RWPE1 (cell line): ENCODE measurements around the gene LMO7.
A peak's percentile ranks its signal among the peaks of the same experiment; 100 is the strongest.

ENCODE experiments used
- CTCF ChIA-PET: fragments of 350-600 bp; sonication (Branson Sonifier 250); formaldehyde crosslinking; extraction: SDS; loops from one replicate; lab custom pipeline; 2021; lab: Yijun Ruan, JAX
- POLR2A ChIA-PET: fragments of 400-600 bp; formaldehyde crosslinking; extraction: SDS; loops from one replicate; lab custom pipeline; 2020; ENCODE audit warnings: antibody characterized with exemption; ENCODE audit not compliant: low non-redundant PET; lab: Yijun Ruan, JAX
- DNase-seq: peaks from one replicate; pipeline ENCODE4 v3.0.0; 2012; ENCODE audit warnings: low spot score
- H3K27ac ChIP-seq: fragments of 450-650 bp; 2 replicates; pipeline ENCODE4 v1.5.1; 2017
- CTCF ChIP-seq: fragments of 450-650 bp; conservative IDR thresholded peaks from 2 replicates; pipeline ENCODE4 v1.5.1; 2017; ENCODE audit warnings: low read depth, mild to moderate bottlenecking

The LMO7 gene

GRCh38 chr13:75633285-75633684 is 2.8 kb upstream of the LMO7 start:
- POLR2A ChIA-PET = no interaction called here
- DNase-seq = no peak
- CTCF ChIA-PET = no interaction called here

GRCh38 chr13:75635101-75635827 is 866 bp upstream of the LMO7 start:
- POLR2A ChIA-PET = no interaction called here
- no peak for TF ChIP-seq CTCF
- H3K27ac ChIP-seq = peak overlapping the region; percentile 19; the same call in 1 of the 2 replicates
- CTCF ChIA-PET = no interaction called here
- DNase-seq = no peak

More at GRCh38 chr13:75633285-75633684, 2.8 kb upstream of the LMO7 start:
- no peak overlapping the region for H3K27ac ChIP-seq
- TF ChIP-seq CTCF = no peak

GRCh38 chr13:75636436-75637180 is 478 bp downstream of the LMO7 start:
- POLR2A ChIA-PET = no interaction called here
- DNase-seq = peak; percentile 26
- no peak for TF ChIP-seq CTCF
- CTCF ChIA-PET = interaction anchor here (0.5 kb wide), 1 partner anchor 154 kb away, joined by 3 read pairs; no protein-coding TSS in a partner anchor
- peak overlapping the region; percentile 19; the same call in 1 of the 2 replicates for H3K27ac ChIP-seq

- TF ChIP-seq CTCF = no peak
- no peak for DNase-seq
- POLR2A ChIA-PET = no interaction called here
- CTCF ChIA-PET = no interaction called here
- no peak overlapping the region for H3K27ac ChIP-seq
Measured at GRCh38 chr13:75637181-75637750, 1.1 kb downstream of the LMO7 start.

GRCh38 chr13:75639454-75639853 is 3.3 kb downstream of the LMO7 start:
- ChIA-PET CTCF (no interaction called here), POLR2A (no interaction called here)
- H3K27ac ChIP-seq = no peak overlapping the region
- no peak for TF ChIP-seq CTCF
- no peak for DNase-seq

GRCh38 chr13:75641026-75641425 is 4.9 kb downstream of the LMO7 start:
- CTCF ChIA-PET = no interaction called here

More at GRCh38 chr13:75641026-75641425, 4.9 kb downstream of the LMO7 start:
- TF ChIP-seq CTCF = no peak
- POLR2A ChIA-PET = no interaction called here
- no peak overlapping the region for H3K27ac ChIP-seq
- DNase-seq = no peak
